H1 (cell line): ENCODE measurements around the gene MED10. TPM values are rescaled to one million over a fixed set of nuclear protein-coding genes. Genes with fewer than 3 reads are reported as not detected.

Source experiments
- CTCF ChIA-PET: fragments of 300-600 bp; sonication (Branson Sonifier 250); formaldehyde crosslinking; loops from one replicate; lab custom pipeline; 2021; ENCODE audit not compliant: partially characterized antibody; lab: Charles Lee
- POLR2A ChIA-PET: fragments of 300-600 bp; sonication (Branson Sonifier 250); formaldehyde crosslinking; loops from one replicate; lab custom pipeline; 2021; ENCODE audit warnings: inconsistent platforms; ENCODE audit not compliant: partially characterized antibody; lab: Charles Lee
- DNase-seq, 2 experiments: peaks; one replicate each; pipeline versions ENCODE4 v3.0.0 to v3.0.0-alpha.2; 2010 to 2022; ENCODE audit warnings: low spot score in 2 of 2, low read depth in 1 of 2, mixed read lengths in 1 of 2
- FAIRE-seq: peaks from 2 replicates; lab custom pipeline; 2011; peaks lifted over from hg19 to GRCh38; lab: Jason Lieb, UNC
- H2AFZ ChIP-seq: 2 replicates; pipeline ENCODE4 v1.8.1; 2012; ENCODE audit warnings: low read length, inconsistent platforms
- H2AK5ac ChIP-seq: 2 replicates; pipeline ENCODE4 v1.6.1; 2013; ENCODE audit warnings: low read depth, low read length
- H2BK120ac ChIP-seq: replicated peaks from 2 replicates; pipeline ENCODE3; 2013; ENCODE audit warnings: low read depth, low read length, inconsistent platforms
- H2BK12ac ChIP-seq: 2 replicates; pipeline ENCODE4 v1.6.1; 2013; ENCODE audit warnings: low read depth, low read length
- H2BK15ac ChIP-seq: 2 replicates; pipeline ENCODE4 v1.6.1; 2013; ENCODE audit warnings: low read length
- H2BK20ac ChIP-seq: 2 replicates; pipeline ENCODE4 v1.6.1; 2013; ENCODE audit warnings: low read length
- H2BK5ac ChIP-seq: 2 replicates; pipeline ENCODE4 v1.6.1; 2013; ENCODE audit warnings: low read depth, low read length
- H3K14ac ChIP-seq: 2 replicates; pipeline ENCODE4 v1.6.1; 2013; ENCODE audit warnings: inconsistent platforms; ENCODE audit not compliant: insufficient read length
- H3K18ac ChIP-seq: 2 replicates; pipeline ENCODE4 v1.6.1; 2013; ENCODE audit warnings: low read length; ENCODE audit errors: extremely low read depth
- H3K23ac ChIP-seq: 2 replicates; pipeline ENCODE4 v1.6.1; 2013; ENCODE audit warnings: inconsistent platforms; ENCODE audit not compliant: insufficient read length
- H3K23me2 ChIP-seq: 2 replicates; pipeline ENCODE4 v1.6.1; 2013; ENCODE audit warnings: low read depth, low read length
- H3K27ac ChIP-seq: 2 replicates; pipeline ENCODE4 v1.6.1; 2011; ENCODE audit warnings: low read depth, low read length, inconsistent platforms
- H3K27me3 ChIP-seq, 4 experiments: replicated peaks in 1 of 4; 1 replicate in 1 of 4; 2 replicates in 3 of 4; pipeline versions ENCODE4 v1.6.1 to v1.8.1; 2011 to 2013; ENCODE audit warnings: low read length in 3 of 4, mild to moderate bottlenecking in 3 of 4, inconsistent platforms in 2 of 4, mixed read lengths in 2 of 4, moderate library complexity in 1 of 4; ENCODE audit not compliant: control insufficient read depth in 3 of 4, insufficient read depth in 3 of 4; ENCODE audit errors: extremely low read depth in 1 of 4
- H3K36me3 ChIP-seq, 4 experiments: 2 replicates each; pipeline versions ENCODE4 v1.6.1 to v1.8.1; 2011 to 2013; ENCODE audit warnings: mild to moderate bottlenecking in 4 of 4, low read length in 3 of 4, moderate library complexity in 2 of 4, control low read depth in 1 of 4, inconsistent platforms in 1 of 4; ENCODE audit not compliant: insufficient read depth in 4 of 4, control insufficient read depth in 2 of 4
- H3K4ac ChIP-seq: replicated peaks from 2 replicates; pipeline ENCODE3; 2013; ENCODE audit warnings: low read length, low read depth, mixed read lengths, inconsistent platforms; ENCODE audit not compliant: insufficient read length
- H3K4me1 ChIP-seq, 4 experiments: replicated peaks in 1 of 4; 1 replicate in 1 of 4; 2 replicates in 3 of 4; pipeline versions ENCODE4 v1.6.1 to v1.8.1; 2011 to 2013; ENCODE audit warnings: low read length in 3 of 4, inconsistent platforms in 2 of 4, mixed read lengths in 1 of 4; ENCODE audit not compliant: insufficient read depth in 4 of 4, control insufficient read depth in 3 of 4
- H3K4me2 ChIP-seq, 2 experiments: 2 replicates each; pipeline versions ENCODE4 v1.6.1 to v1.8.1; 2011 to 2013; ENCODE audit warnings: low read depth in 2 of 2, low read length in 2 of 2, control low read depth in 1 of 2, inconsistent platforms in 1 of 2, mild to moderate bottlenecking in 1 of 2; ENCODE audit not compliant: insufficient read depth in 1 of 2
- H3K4me3 ChIP-seq, 4 experiments: fragments of 200-600, 300-600 bp in 1 of 4; sonication (generic), shearing (Covaris generic), sonication (Bioruptor Twin) in 1 of 4; 2 replicates each; pipeline versions ENCODE4 v1.5.1 to v1.8.1; 2011 to 2016; ENCODE audit warnings: low read length in 4 of 4, low read depth in 3 of 4, control low read depth in 2 of 4, inconsistent platforms in 2 of 4, mild to moderate bottlenecking in 2 of 4, mixed read lengths in 1 of 4, moderate library complexity in 1 of 4; ENCODE audit not compliant: insufficient read depth in 2 of 4; ENCODE audit errors: extremely low read depth in 1 of 4
- H3K56ac ChIP-seq: replicated peaks from 2 replicates; pipeline ENCODE3; 2013; ENCODE audit warnings: low read depth, mild to moderate bottlenecking, mixed read lengths, low read length, inconsistent platforms; ENCODE audit not compliant: insufficient read length
- H3K79me1 ChIP-seq: 2 replicates; pipeline ENCODE4 v1.6.1; 2013; ENCODE audit warnings: low read depth, low read length, control low read depth
- H3K79me2 ChIP-seq, 2 experiments: 2 replicates each; pipeline versions ENCODE4 v1.6.1 to v1.8.1; 2012 to 2013; ENCODE audit warnings: low read length in 2 of 2, mild to moderate bottlenecking in 2 of 2, inconsistent platforms in 1 of 2; ENCODE audit not compliant: insufficient read depth in 2 of 2, control insufficient read depth in 1 of 2
- H3K9ac ChIP-seq, 4 experiments: replicated peaks in 1 of 4; 1 replicate in 1 of 4; 2 replicates in 3 of 4; pipeline versions ENCODE4 v1.6.1 to v1.8.1; 2011 to 2013; ENCODE audit warnings: low read depth in 3 of 4, low read length in 3 of 4, control low read depth in 2 of 4, mild to moderate bottlenecking in 2 of 4, moderate library complexity in 2 of 4, inconsistent platforms in 1 of 4; ENCODE audit errors: extremely low read depth in 1 of 4
- H3K9me3 ChIP-seq, 2 experiments: 2 replicates each; pipeline versions ENCODE4 v1.6.1 to v1.8.1; 2012 to 2013; ENCODE audit warnings: mild to moderate bottlenecking in 2 of 2, moderate library complexity in 2 of 2, control low read depth in 1 of 2, inconsistent platforms in 1 of 2, low read depth in 1 of 2, low read length in 1 of 2, mixed read lengths in 1 of 2; ENCODE audit not compliant: insufficient read depth in 2 of 2
- H4K20me1 ChIP-seq, 2 experiments: replicated peaks in 1 of 2; 2 replicates each; pipeline versions ENCODE3 to v1.8.1; 2011 to 2013; ENCODE audit warnings: inconsistent platforms in 2 of 2, low read length in 2 of 2, mild to moderate bottlenecking in 1 of 2; ENCODE audit not compliant: insufficient read depth in 2 of 2, control insufficient read depth in 1 of 2
- H4K5ac ChIP-seq: 2 replicates; pipeline ENCODE4 v1.6.1; 2013; ENCODE audit warnings: low read length, low read depth, mixed read lengths, inconsistent platforms; ENCODE audit not compliant: insufficient read length
- H4K8ac ChIP-seq: 2 replicates; pipeline ENCODE4 v1.8.0; 2013; ENCODE audit warnings: mild to moderate bottlenecking, moderate library complexity, low read length, inconsistent platforms; ENCODE audit not compliant: insufficient read depth; ENCODE audit errors: extremely low read depth
- H4K91ac ChIP-seq: replicated peaks from 2 replicates; pipeline ENCODE3; 2013; ENCODE audit warnings: low read length, mixed read lengths, inconsistent platforms; ENCODE audit not compliant: insufficient read length
- ASH2L ChIP-seq: fragments of 200-600, 300-600 bp; sonication (generic); IDR thresholded peaks from one replicate; pipeline ENCODE4 v1.7.1; 2017; ENCODE audit warnings: low read length
- CBX8 ChIP-seq: fragments of 300-800, 300-1000 bp; sonication (generic); IDR thresholded peaks from 2 replicates; pipeline ENCODE4 v1.7.1; 2016; ENCODE audit warnings: low read depth, low read length, borderline replicate concordance
- CREB1 ChIP-seq: IDR thresholded peaks from 2 replicates; pipeline ENCODE4 v1.6.1; 2012; ENCODE audit warnings: inconsistent platforms
- CTBP2 ChIP-seq: IDR thresholded peaks from 2 replicates; pipeline ENCODE4 v1.7.0; 2011; ENCODE audit warnings: borderline replicate concordance, mild to moderate bottlenecking, moderate library complexity, mixed read lengths, low read length; ENCODE audit not compliant: insufficient read depth, insufficient read length
- JUN ChIP-seq: IDR thresholded peaks from 2 replicates; pipeline ENCODE4 v1.6.1; 2011; ENCODE audit warnings: low read depth, mild to moderate bottlenecking, improper control_type of control experiment, low read length
- PHF8 ChIP-seq: fragments of 200-600 bp; sonication (generic); conservative IDR thresholded peaks from 2 replicates; pipeline ENCODE4 v1.7.1; 2012; ENCODE audit warnings: low read depth, mild to moderate bottlenecking, inconsistent platforms, low read length, moderate library complexity
- POLR2AphosphoS5 ChIP-seq: IDR thresholded peaks from 2 replicates; pipeline ENCODE4 v1.6.1; 2011; ENCODE audit warnings: low read depth, low read length
- RFX5 ChIP-seq: IDR thresholded peaks from 2 replicates; pipeline ENCODE4 v1.6.1; 2011; ENCODE audit warnings: low read depth, low read length, improper control_type of control experiment, borderline replicate concordance
- RNF2 ChIP-seq: fragments of 200-900, 300-1000 bp; sonication (generic); IDR thresholded peaks from 2 replicates; pipeline ENCODE4 v1.7.1; 2016; ENCODE audit warnings: borderline replicate concordance, low read depth, mild to moderate bottlenecking, antibody characterized with exemption, low read length; ENCODE audit not compliant: poor library complexity, severe bottlenecking; ENCODE audit errors: missing control alignments
- SIN3A ChIP-seq, 2 experiments: IDR thresholded peaks in 1 of 2; conservative IDR thresholded peaks in 1 of 2; 2 replicates each; pipeline ENCODE4 v1.6.1; 2011 to 2012; ENCODE audit warnings: low read length in 2 of 2, improper control_type of control experiment in 1 of 2, low read depth in 1 of 2, mild to moderate bottlenecking in 1 of 2
- SIX5 ChIP-seq: IDR thresholded peaks from 2 replicates; pipeline ENCODE4 v1.6.1; 2011; ENCODE audit warnings: mild to moderate bottlenecking, low read depth, low read length
- ZNF274 ChIP-seq: IDR thresholded peaks from 2 replicates; pipeline ENCODE4 v1.7.0; 2012; ENCODE audit warnings: low read length, borderline replicate concordance; ENCODE audit errors: extremely low read depth
- WGBS, 2 experiments: shearing (Covaris generic) in 1 of 2; methylation state at CpG; one replicate each; pipeline versions ENCODE4 v1.1.6 to v1.1.7; 2013 to 2015; ENCODE audit warnings: low lambda C conversion rate in 2 of 2, mixed read lengths in 2 of 2, inconsistent platforms in 1 of 2, low coverage in 1 of 2, missing lambda C conversion rate in 1 of 2; ENCODE audit not compliant: insufficient replicate concordance in 2 of 2, insufficient coverage in 1 of 2, insufficient read length in 1 of 2; ENCODE audit errors: extremely low coverage in 1 of 2, missing lambda C conversion rate in 1 of 2; 5-methylcytosine and 5-hydroxymethylcytosine counted together
- polyA plus RNA-seq, 7 experiments: library from polyadenylated mRNA; depleted of rRNA in 3 of 7; stranded (reverse) in 5 of 7; unstranded in 2 of 7; fragments of >200 nt in 5 of 7; fragments of 200-250 nt in 2 of 7; gene quantifications; 1 replicate in 5 of 7; 2 replicates in 1 of 7; 4 replicates in 1 of 7; pipeline versions ENCODE4 v1.2.1 to v1.2.3, GENCODE V29; 2011 to 2013; ENCODE audit warnings: missing spikeins in 2 of 7, mixed read lengths in 2 of 7
- total RNA-seq: library from RNA; stranded (reverse); fragmentation: NEBNext Ultra II Directional; extraction: Animal tissue kit (Norgen Biotek cat#: 25700); gene quantifications from 2 replicates; pipeline ENCODE4 v1.2.1, GENCODE V29; 2021

MED10 gene
- total and polyA plus RNA-seq, 2 of the 8 experiments (the other 6 are each of a cell fraction or from before 2014, with no cell fraction given), result 20.1 to 23.2 TPM

- ChIA-PET CTCF (interaction anchor here (1.7 kb wide), 1 partner anchor 12 kb away, joined by 8 read pairs; no protein-coding TSS in a partner anchor), POLR2A (no interaction called here)
- no peak overlapping the region for H2BK120ac ChIP-seq
- H3K27ac ChIP-seq, result no peak overlapping the region
- H4K5ac ChIP-seq, result no peak overlapping the region
- peaks cover 0 to 1% (median 0%) of the 10 kb centered on the region in 4 experiments; a peak in 1 of 7 replicates for H3K27me3 ChIP-seq
- no peak overlapping the region for H2BK15ac ChIP-seq
- no peaks in the 10 kb centered on the region for H3K4me1 ChIP-seq
- no peak overlapping the region for H3K4me3 ChIP-seq
- peaks cover 0 to 3% of the 10 kb centered on the region in 2 experiments; a peak in 2 of 4 replicates for H3K9me3 ChIP-seq
- H3K4me2 ChIP-seq, result no peak overlapping the region
- 92% methylated on average over 12 of the region's 13 CpGs; no CpG with 5 or more reads in 1 of the 2 experiments for WGBS, 2 experiments
- no peak overlapping the region for H3K14ac ChIP-seq
- DNase-seq (no peak), FAIRE-seq (no peak)
- no peaks in the 10 kb centered on the region for H3K36me3 ChIP-seq
- H3K18ac ChIP-seq, result no peak overlapping the region
- H2AK5ac ChIP-seq, result no peak overlapping the region
- H2BK20ac ChIP-seq, result no peak overlapping the region
- H3K79me2 ChIP-seq, result no peaks in the 10 kb centered on the region
- H4K91ac ChIP-seq, result no peak overlapping the region
- no peak overlapping the region for H2BK12ac ChIP-seq
- no peak overlapping the region for H3K23ac ChIP-seq
- no peaks in the 10 kb centered on the region for H3K23me2 ChIP-seq
- H3K4ac ChIP-seq, result no peak overlapping the region
- H4K20me1 ChIP-seq, result no peaks in the 10 kb centered on the region
- no peak overlapping the region for H3K56ac ChIP-seq
- no peak overlapping the region for H3K9ac ChIP-seq
- no peak overlapping the region for H2AFZ ChIP-seq
- no peak overlapping the region for H2BK5ac ChIP-seq
- no peaks in the 10 kb centered on the region for H3K79me1 ChIP-seq
- H4K8ac ChIP-seq, result no peak overlapping the region
- no peak for TF ChIP-seq POLR2AphosphoS5
- TF ChIP-seq ZNF274, result no peak
- no peak for TF ChIP-seq CBX8
- TF ChIP-seq RNF2, result no peak
- no peak for TF ChIP-seq SIN3A (conservative IDR thresholded peaks at IDR 0.05 in 1 of 2, IDR thresholded peaks at IDR 0.05 in 1 of 2; ENCODE audit: low read depth in 1 of 2, low read length in 2 of 2)
- TF ChIP-seq RFX5, result no peak
- no peak for TF ChIP-seq JUN
- TF ChIP-seq ASH2L, result no peak
- TF ChIP-seq CREB1, result no peak
- TF ChIP-seq PHF8, result no peak
- no peak for TF ChIP-seq SIX5
- no peak for TF ChIP-seq CTBP2
These were observed 45.2 kb upstream of the MED10 start for GRCh38 chr5:6423327-6424109.
